ENCODE data around the gene HIC1. TPM values are rescaled to one million over a fixed set of nuclear protein-coding genes. Genes with fewer than 3 reads are reported as not detected.

The HIC1 gene
- total RNA-seq, 2 experiments from 2014 or later: 35.1 TPM

DNA sequence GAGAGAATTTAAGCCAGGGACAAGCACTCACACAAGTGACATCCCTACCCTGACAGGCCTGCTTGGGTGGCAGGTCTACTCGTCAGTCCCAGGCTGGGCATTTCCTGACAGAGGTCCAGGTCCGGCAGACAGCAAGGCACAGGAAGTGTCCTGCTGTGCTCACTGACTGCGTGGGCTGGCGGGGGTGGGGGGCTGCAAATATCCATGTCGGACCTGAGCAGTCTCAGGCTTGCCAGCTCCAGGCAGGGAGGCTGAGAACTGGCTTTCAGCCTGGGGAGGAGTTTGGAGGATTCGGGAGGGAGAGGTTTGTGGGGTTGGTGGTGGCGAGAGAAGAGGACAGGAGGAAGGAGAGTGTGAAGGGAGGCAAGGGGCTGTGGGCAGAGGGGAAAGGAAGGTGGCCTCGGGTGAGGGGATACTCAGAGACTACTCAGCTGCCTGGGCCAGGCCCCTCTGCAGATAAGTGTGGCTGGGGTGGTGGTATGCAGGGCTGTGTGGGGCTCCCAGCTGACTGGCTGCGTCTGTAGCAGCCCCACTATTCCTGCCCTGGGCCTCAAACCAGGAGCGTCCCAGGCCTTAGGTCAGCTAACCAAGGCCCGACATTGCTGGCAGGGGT, 7.8 kb downstream of the HIC1 start:
- Mint-ChIP-seq H3K27ac (peak overlapping the region; percentile 37), H3K36me3 (ENCODE audit: low read depth) (peaks cover 68% of the 10 kb centered on the region), H3K4me3 (no peak overlapping the region), H3K4me1 (ENCODE audit: low read depth) (peaks cover 20% of the 10 kb centered on the region), H3K27me3 (no peaks in the 10 kb centered on the region), H3K9me3 (no peaks in the 10 kb centered on the region)
- ChIA-PET CTCF (no interaction called here), POLR2A (interaction anchor here (1.5 to 2.0 kb wide), 2 partner anchors 10 to 191 kb away, joined by 3 to 5 read pairs; no protein-coding TSS in a partner anchor)
- ATAC-seq: no peak
- no peak for DNase-seq
- TF ChIP-seq, protein P1, sequence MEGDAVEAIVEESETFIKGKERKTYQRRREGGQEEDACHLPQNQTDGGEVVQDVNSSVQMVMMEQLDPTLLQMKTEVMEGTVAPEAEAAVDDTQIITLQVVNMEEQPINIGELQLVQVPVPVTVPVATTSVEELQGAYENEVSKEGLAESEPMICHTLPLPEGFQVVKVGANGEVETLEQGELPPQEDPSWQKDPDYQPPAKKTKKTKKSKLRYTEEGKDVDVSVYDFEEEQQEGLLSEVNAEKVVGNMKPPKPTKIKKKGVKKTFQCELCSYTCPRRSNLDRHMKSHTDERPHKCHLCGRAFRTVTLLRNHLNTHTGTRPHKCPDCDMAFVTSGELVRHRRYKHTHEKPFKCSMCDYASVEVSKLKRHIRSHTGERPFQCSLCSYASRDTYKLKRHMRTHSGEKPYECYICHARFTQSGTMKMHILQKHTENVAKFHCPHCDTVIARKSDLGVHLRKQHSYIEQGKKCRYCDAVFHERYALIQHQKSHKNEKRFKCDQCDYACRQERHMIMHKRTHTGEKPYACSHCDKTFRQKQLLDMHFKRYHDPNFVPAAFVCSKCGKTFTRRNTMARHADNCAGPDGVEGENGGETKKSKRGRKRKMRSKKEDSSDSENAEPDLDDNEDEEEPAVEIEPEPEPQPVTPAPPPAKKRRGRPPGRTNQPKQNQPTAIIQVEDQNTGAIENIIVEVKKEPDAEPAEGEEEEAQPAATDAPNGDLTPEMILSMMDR (IDR thresholded peaks at IDR 0.05): no peak
- intact Hi-C loops (cut with micrococcal nuclease): no loop called here

DNA sequence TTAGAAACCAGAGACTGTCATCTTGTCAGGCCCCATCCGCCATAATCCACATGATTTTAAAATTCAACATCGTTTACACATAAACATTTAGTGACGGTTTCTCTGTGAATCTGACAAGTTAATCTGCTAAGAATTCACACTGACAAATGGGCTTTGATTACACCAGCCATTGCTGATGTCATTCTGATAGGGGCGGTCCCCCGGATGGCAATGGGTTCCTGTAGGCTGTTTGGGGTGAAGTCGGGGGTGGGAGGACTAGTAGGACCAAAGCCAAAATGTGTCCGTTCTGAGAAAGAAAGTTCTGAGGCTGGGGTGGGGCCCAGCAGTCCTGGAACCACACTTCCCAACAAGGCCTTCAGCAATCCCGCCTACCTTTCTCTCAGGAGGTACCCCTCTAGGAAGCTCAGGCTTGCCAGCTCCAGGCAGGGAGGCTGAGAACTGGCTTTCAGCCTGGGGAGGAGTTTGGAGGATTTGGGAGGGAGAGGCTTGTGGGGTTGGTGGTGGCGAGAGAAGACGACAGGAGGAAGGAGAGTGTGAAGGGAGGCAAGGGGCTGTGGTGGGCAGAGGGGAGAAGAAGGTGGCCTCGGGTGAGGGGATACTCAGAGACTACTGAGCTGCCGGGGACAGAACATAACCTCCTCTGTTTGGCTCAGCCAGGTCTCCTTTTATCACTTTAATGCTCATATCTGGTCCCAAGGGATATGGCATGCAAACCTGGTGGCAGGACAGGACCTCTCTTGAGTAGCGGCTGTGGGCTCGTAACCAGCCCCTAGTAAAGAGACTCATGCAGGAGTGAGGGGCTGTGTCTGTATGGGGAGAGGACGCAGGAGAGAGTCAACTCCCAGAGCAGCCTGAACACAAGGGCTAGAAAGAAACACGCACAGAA, 8.6 kb downstream of the HIC1 start:
- peak; percentile 56 for DNase-seq
- H3K27me3 Mint-ChIP-seq: no peaks in the 10 kb centered on the region
- peaks cover 27% of the 10 kb centered on the region for H3K4me1 Mint-ChIP-seq (ENCODE audit: low read depth)
- peaks cover 69% of the 10 kb centered on the region for H3K36me3 Mint-ChIP-seq (ENCODE audit: low read depth)
- no peak overlapping the region for H3K4me3 Mint-ChIP-seq
- intact Hi-C loops (cut with micrococcal nuclease): no loop called here
- no peak for ATAC-seq
- H3K9me3 Mint-ChIP-seq: no peaks in the 10 kb centered on the region
- H3K27ac Mint-ChIP-seq: peak overlapping the region; percentile 37
- ChIA-PET CTCF (interaction anchor here (1.1 to 10.3 kb wide), 3 partner anchors 7 to 182 kb away, joined by 3 to 121 read pairs (median 30); partner anchors contain the start of gene HIC1), POLR2A (interaction anchor here (1.1 to 2.0 kb wide), 3 partner anchors 9 to 191 kb away, joined by 3 to 5 read pairs (median 3); no protein-coding TSS in a partner anchor)
- TF ChIP-seq, protein P1 (IDR thresholded peaks at IDR 0.05): no peak

DNA sequence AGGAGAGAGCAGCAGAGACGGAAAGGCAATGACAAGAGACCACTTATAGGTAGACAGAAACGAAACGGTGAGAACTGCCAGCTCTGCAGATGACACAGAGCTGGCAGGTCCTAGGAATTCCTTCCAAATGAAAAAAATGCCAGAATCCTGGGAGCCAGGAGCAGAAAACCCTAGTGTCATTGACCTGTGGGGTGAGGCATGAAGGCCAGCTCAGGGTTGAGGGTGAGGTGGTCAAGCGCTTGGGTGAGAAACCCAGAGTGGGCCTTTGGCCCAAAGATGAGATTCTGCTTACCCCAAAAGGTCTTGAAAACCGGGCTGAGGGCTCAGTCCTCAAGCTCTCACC, 9.2 kb downstream of the HIC1 start:
- POLR2A ChIA-PET: interaction anchor here (1.1 to 2.0 kb wide), 2 partner anchors 8 to 34 kb away, joined by 3 to 5 read pairs; no protein-coding TSS in a partner anchor
- Mint-ChIP-seq H3K4me1 (ENCODE audit: low read depth) (peaks cover 33% of the 10 kb centered on the region), H3K9me3 (no peaks in the 10 kb centered on the region), H3K4me3 (no peak overlapping the region), H3K27me3 (no peaks in the 10 kb centered on the region), H3K36me3 (ENCODE audit: low read depth) (peaks cover 74% of the 10 kb centered on the region), H3K27ac (no peak overlapping the region)
- intact Hi-C loops (cut with micrococcal nuclease): no loop called here
- CTCF ChIA-PET: interaction anchor here (1.1 to 10.3 kb wide), 4 partner anchors 7 to 181 kb away, joined by 3 to 121 read pairs (median 19); partner anchors contain the start of gene HIC1
- DNase-seq: no peak
- no peak for ATAC-seq
- TF ChIP-seq, protein P1 (IDR thresholded peaks at IDR 0.05): no peak

DNA sequence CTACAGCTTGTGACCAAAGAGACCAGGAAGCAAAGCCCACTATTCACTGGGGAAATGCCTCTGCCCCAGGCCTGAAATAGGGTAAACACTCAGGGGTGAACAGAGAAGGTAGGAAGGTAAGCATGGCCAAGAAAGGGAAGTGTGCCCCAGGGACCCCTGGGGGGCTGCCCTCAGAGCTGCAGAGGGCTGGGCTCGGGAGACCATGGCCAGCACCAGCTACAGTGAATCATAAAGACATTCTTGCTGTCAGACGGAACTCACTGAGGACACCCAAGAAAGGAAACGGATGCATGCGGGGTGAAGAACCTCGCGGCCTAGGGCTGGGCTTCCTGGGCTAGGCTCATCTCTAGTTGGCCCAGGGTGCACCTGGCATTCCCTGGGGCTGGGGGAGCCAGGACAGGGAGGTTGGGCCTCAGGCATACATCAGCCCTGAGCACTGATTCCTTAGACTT, 9.6 kb downstream of the HIC1 start:
- peak overlapping the region; percentile 41 for H3K27ac Mint-ChIP-seq
- H3K4me3 Mint-ChIP-seq: no peak overlapping the region
- H3K4me1 Mint-ChIP-seq (ENCODE audit: low read depth): peaks cover 35% of the 10 kb centered on the region
- TF ChIP-seq, protein P1 (IDR thresholded peaks at IDR 0.05): no peak
- no peaks in the 10 kb centered on the region for H3K27me3 Mint-ChIP-seq
- peaks cover 74% of the 10 kb centered on the region for H3K36me3 Mint-ChIP-seq (ENCODE audit: low read depth)
- ATAC-seq (no peak), DNase-seq (no peak)
- intact Hi-C loops (cut with micrococcal nuclease): no loop called here
- POLR2A ChIA-PET: interaction anchor here (0.6 to 1.4 kb wide), 3 partner anchors 8 to 34 kb away, joined by 3 to 4 read pairs (median 4); no protein-coding TSS in a partner anchor
- CTCF ChIA-PET: interaction anchor here (1.1 to 10.3 kb wide), 6 partner anchors 8 to 181 kb away, joined by 3 to 121 read pairs (median 6); partner anchors contain the start of gene HIC1
- no peaks in the 10 kb centered on the region for H3K9me3 Mint-ChIP-seq
